GM19463 (cell line): Measurements from ENCODE around the gene R3HDM4.
A peak's percentile ranks its signal among the peaks of the same experiment; 100 is the strongest.

ENCODE experiments used
- ATAC-seq: cut with Tn5 transposase; IDR thresholded peaks from one replicate; pipeline ENCODE4 v1.9.1; 2021; ENCODE audit warnings: mild to moderate bottlenecking, moderate library complexity; ENCODE audit not compliant: unreplicated experiment

R3HDM4 gene

GRCh38 chr19:932648-933552 is 19.9 kb upstream of the R3HDM4 start:
- ATAC-seq = no peak

GRCh38 chr19:931860-932647 is 19.0 kb upstream of the R3HDM4 start:
- no peak for ATAC-seq

GRCh38 chr19:929891-930258 is 16.9 kb upstream of the R3HDM4 start:
- ATAC-seq = no peak

- no peak for ATAC-seq
These were observed 16.3 kb upstream of the R3HDM4 start for GRCh38 chr19:929203-929890.

GRCh38 chr19:928471-929202 is 15.6 kb upstream of the R3HDM4 start:
- ATAC-seq = no peak

- ATAC-seq = no peak
These were observed 14.9 kb upstream of the R3HDM4 start for GRCh38 chr19:927780-928401.

GRCh38 chr19:927351-927779 is 14.3 kb upstream of the R3HDM4 start:
- ATAC-seq = no peak

GRCh38 chr19:926589-927350 is 13.8 kb upstream of the R3HDM4 start:
- no peak for ATAC-seq

- no peak for ATAC-seq
These were observed 13.2 kb upstream of the R3HDM4 start for GRCh38 chr19:926323-926588.

- ATAC-seq = peak; percentile 60
These were observed 12.7 kb upstream of the R3HDM4 start, which contains the start of gene ARID3A for GRCh38 chr19:925526-926322. ARID3A (plus strand) TSS chr19:926035; CDS start chr19:929529, 3,494 bp downstream.

GRCh38 chr19:925087-925525 is 12.1 kb upstream of the R3HDM4 start:
- ATAC-seq = peak; percentile 45

- ATAC-seq = no peak
These were observed 11.6 kb upstream of the R3HDM4 start for GRCh38 chr19:924553-925086.

- ATAC-seq = no peak
These were observed 7.2 kb upstream of the R3HDM4 start for GRCh38 chr19:920051-920864.

GRCh38 chr19:919199-920050 is 6.4 kb upstream of the R3HDM4 start:
- no peak for ATAC-seq

GRCh38 chr19:918481-919198 is 5.6 kb upstream of the R3HDM4 start:
- no peak for ATAC-seq

GRCh38 chr19:918152-918437 is 5.1 kb upstream of the R3HDM4 start:
- ATAC-seq = no peak
